ENCODE results near the gene SDE2. TPM values are rescaled to one million over a fixed set of nuclear protein-coding genes. Genes with fewer than 3 reads are reported as not detected.

Gene SDE2
- total RNA-seq, result 10 to 100 TPM; 19.8 to 20.1 TPM

DNA sequence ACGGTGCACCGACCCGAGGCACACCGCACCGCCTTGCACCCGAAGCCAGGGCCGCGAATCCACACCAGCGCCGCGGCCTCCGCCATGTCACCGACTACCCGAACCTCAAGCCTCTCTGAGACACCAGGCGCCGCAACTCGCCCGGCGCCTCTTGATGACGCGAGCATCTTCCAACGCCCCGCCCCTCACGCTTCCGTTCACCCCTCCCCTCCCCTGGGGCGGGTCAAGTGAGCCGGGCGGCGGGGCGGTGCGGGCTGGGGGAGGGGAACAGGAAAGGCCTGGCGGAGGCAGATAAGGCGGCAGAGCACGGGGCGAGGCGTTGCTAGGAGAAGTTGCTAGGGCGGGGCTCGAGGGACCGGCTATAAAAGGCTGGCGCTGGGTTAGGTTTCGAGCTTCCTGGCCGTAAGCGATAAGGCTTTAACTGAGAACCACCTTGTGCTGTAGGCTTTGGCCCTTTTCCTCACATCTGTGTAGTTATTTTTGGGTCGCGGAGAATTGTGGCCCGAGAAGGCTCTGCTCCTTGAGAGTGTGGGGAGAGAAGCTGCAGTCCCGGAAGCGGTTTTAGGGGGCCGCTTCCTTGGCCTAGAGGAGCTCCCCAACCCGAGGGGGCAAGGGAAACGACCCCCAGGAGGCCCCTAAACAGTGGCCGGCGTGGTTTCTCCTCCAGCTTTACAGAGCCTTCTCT lies at the start of gene SDE2:
Gene SDE2 (minus strand): TSS at position 117 of the 685 bp plus-strand sequence. CDS start 31 bp downstream, at position 86.
- Mint-ChIP-seq H3K4me3 (peak within 1 kb of the TSS; percentile 100), H3K4me1 (peaks cover 71% of the 10 kb centered on the region), H3K36me3 (ENCODE audit: low read depth) (peaks cover 29% of the 10 kb centered on the region), H3K27ac (peak within 1 kb of the TSS; percentile 100), H3K27me3 (no peaks in the 10 kb centered on the region), H3K9me3 (no peaks in the 10 kb centered on the region)
- ChIA-PET CTCF (interaction anchor here (0.9 to 2.2 kb wide), 11 partner anchors 9 to 408 kb away, joined by 3 to 23 read pairs (median 4); partner anchors contain the start of genes H3-3A, PARP1, PYCR2 and SRP9), POLR2A (interaction anchor here (0.7 to 9.2 kb wide), 53 partner anchors 9 to 573 kb away, joined by 3 to 219 read pairs (median 5); partner anchors contain the start of genes H3-3A, LBR, LIN9 and PARP1)
- peak; percentile 100 for DNase-seq

DNA sequence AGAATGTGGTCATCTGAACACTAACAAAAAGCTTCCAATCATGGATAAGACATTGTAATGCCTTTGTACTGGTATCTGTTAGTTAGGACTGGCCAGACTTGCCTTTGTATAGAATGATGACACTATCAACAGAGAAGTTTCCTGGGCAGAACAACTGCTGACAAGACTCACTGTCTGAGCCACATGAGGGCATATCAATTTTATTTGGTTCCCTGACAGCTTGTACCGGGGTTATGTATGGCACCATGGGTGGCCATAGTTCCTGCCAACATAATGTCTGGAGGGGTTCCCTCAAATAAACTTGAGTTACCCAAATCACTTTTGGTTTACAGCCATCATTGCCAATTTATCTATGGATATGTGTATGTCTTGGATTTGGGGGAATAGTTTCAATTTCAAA lies 49.7 kb upstream of the SDE2 start:
- Mint-ChIP-seq H3K36me3 (ENCODE audit: low read depth) (no peaks in the 10 kb centered on the region), H3K4me1 (no peaks in the 10 kb centered on the region), H3K9me3 (no peaks in the 10 kb centered on the region), H3K4me3 (no peak overlapping the region), H3K27ac (no peak overlapping the region), H3K27me3 (no peaks in the 10 kb centered on the region)
- no peak for DNase-seq
- CTCF ChIA-PET, result no interaction called here
- POLR2A ChIA-PET, result no interaction called here

DNA sequence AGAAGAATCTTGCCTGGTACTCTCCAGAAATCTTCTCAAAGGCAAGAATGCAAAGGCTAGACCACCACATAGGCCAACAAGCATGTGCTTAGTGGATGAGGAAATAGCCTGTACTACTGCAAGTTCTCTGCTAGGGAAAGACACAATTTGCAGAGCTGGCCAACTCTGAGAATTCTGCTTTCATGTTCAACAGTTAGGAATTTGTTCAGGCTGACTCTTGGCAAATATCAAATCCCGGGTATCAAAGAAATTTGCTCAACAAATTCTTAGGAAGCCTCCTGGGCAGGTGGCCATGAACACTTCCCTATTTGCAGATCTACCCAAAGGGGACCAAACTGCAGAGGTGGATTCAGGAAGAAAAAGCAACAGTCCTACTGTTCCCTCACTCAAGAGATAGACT lies 48.4 kb upstream of the SDE2 start:
- ChIA-PET CTCF (no interaction called here), POLR2A (interaction anchor here (0.8 kb wide), 1 partner anchor 48 kb away, joined by 3 read pairs; the partner anchor contains the start of gene SDE2)
- Mint-ChIP-seq H3K4me3 (no peak overlapping the region), H3K27me3 (no peaks in the 10 kb centered on the region), H3K36me3 (ENCODE audit: low read depth) (no peaks in the 10 kb centered on the region), H3K4me1 (no peaks in the 10 kb centered on the region), H3K9me3 (no peaks in the 10 kb centered on the region), H3K27ac (no peak overlapping the region)
- no peak for DNase-seq

DNA sequence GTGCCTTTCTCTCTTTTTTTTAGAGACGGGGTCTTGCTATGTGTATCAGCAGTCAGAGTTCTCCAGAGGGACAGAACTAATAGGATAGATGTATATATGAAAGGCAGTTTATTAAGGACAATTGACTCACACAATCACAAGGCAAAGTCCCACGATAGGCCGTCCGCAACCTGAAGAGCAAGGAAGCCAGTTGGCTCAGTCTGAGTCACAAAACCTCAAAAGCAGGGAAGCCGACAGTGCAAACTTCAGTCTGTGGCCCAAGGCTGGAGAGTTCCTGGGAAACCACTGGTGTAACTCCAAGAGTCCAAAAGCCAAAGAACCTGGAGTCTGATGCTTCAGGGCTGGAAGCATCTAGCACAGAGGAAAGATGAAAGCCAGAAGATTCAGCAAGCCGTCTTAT lies 47.1 kb upstream of the SDE2 start:
- ChIA-PET CTCF (no interaction called here), POLR2A (no interaction called here)
- no peaks in the 10 kb centered on the region for H3K9me3 Mint-ChIP-seq
- H3K36me3 Mint-ChIP-seq (ENCODE audit: low read depth), result no peaks in the 10 kb centered on the region
- no peak overlapping the region for H3K4me3 Mint-ChIP-seq
- DNase-seq, result no peak
- H3K4me1 Mint-ChIP-seq, result no peaks in the 10 kb centered on the region
- H3K27me3 Mint-ChIP-seq, result no peaks in the 10 kb centered on the region
- H3K27ac Mint-ChIP-seq, result no peak overlapping the region

DNA sequence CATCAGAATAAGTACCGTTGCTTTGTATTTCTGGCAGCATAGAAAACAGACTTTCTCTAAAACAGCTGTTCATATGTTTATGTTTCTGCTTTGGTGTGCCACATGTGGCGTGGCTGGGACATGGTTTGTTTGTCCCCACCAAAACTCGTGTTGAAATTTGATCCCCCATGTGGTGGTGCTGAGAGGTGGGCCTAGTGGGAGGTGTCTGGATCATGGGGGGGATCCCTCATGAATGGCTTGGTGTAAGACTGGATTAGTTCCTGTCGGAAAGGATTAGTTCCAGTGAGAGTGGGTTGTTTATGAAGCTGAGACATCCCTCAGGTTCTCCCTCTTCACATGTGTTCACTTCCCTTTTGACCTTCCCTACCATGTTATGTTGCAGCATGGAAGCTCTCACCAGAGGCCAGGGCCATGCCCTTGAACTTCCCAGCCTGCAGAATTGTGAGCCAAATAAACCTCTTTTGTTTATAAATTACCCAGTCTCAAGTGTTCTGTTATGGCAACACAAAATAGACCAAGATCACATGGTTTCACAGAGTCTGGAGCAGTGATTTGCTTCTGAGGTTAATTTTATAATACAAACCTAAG lies 45.5 kb upstream of the SDE2 start:
- CTCF ChIA-PET, result interaction anchor here (0.6 kb wide), 1 partner anchor 36 kb away, joined by 3 read pairs; no protein-coding TSS in a partner anchor
- H3K36me3 Mint-ChIP-seq (ENCODE audit: low read depth), result no peaks in the 10 kb centered on the region

DNA sequence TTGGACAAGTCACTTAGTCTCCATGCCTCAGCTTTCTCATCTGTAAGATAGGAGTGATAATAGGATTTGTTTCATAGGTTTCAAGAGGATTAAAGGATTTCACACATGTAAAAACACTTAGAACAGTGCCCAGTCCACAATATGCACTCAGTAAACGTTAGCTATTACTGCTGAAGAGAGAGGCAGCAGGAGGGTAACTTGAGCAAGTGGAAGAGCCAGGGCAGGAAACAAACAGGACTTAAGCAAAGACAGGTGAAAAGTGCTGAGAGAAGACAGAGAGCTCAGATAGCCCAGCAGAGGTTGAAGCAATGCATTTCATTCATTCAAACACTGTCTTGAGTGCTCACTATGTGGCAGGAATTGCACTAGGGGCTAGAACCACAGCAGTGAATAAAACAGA lies 42.3 kb upstream of the SDE2 start:
- no peaks in the 10 kb centered on the region for H3K27me3 Mint-ChIP-seq
- H3K27ac Mint-ChIP-seq, result no peak overlapping the region
- CTCF ChIA-PET, result no interaction called here
- no peaks in the 10 kb centered on the region for H3K36me3 Mint-ChIP-seq (ENCODE audit: low read depth)
- no peaks in the 10 kb centered on the region for H3K4me1 Mint-ChIP-seq
- no peak for DNase-seq
- no peaks in the 10 kb centered on the region for H3K9me3 Mint-ChIP-seq
- H3K4me3 Mint-ChIP-seq, result no peak overlapping the region
- POLR2A ChIA-PET, result interaction anchor here (1.1 to 1.3 kb wide), 2 partner anchors 21 to 42 kb away, joined by 4 read pairs; partner anchors contain the start of genes H3-3A and SDE2

More for the DNA sequence above, 45.5 kb upstream of the SDE2 start:
- Mint-ChIP-seq H3K9me3 (no peaks in the 10 kb centered on the region), H3K4me1 (no peaks in the 10 kb centered on the region), H3K27me3 (no peaks in the 10 kb centered on the region), H3K27ac (no peak overlapping the region), H3K4me3 (no peak overlapping the region)
- DNase-seq, result no peak
- POLR2A ChIA-PET, result interaction anchor here (1.4 kb wide), 1 partner anchor 45 kb away, joined by 4 read pairs; the partner anchor contains the start of gene SDE2

DNA sequence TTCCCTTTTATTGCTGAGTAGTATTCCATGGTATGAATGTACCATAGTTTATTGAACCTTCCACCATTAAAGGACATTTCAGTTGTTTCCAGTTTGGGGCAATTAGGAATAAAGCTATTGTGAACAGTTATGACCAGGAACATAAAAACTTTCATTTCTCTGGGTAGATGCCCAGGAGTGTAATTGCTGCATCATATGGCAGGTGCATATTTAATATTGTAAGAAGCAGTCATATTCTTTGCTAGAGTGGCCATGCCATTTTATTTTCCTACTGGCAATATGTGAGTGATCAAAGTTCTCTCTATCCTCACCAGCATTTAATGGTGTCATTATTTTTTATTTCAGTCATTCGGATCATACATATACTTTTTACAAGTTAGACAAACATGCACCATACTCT lies 39.5 kb upstream of the SDE2 start:
- DNase-seq, result no peak
- H3K36me3 Mint-ChIP-seq (ENCODE audit: low read depth), result no peaks in the 10 kb centered on the region
- POLR2A ChIA-PET, result no interaction called here
- no peak overlapping the region for H3K27ac Mint-ChIP-seq
- H3K9me3 Mint-ChIP-seq, result no peaks in the 10 kb centered on the region
- no peaks in the 10 kb centered on the region for H3K4me1 Mint-ChIP-seq
- H3K4me3 Mint-ChIP-seq, result no peak overlapping the region
- no peaks in the 10 kb centered on the region for H3K27me3 Mint-ChIP-seq
- CTCF ChIA-PET, result no interaction called here

DNA sequence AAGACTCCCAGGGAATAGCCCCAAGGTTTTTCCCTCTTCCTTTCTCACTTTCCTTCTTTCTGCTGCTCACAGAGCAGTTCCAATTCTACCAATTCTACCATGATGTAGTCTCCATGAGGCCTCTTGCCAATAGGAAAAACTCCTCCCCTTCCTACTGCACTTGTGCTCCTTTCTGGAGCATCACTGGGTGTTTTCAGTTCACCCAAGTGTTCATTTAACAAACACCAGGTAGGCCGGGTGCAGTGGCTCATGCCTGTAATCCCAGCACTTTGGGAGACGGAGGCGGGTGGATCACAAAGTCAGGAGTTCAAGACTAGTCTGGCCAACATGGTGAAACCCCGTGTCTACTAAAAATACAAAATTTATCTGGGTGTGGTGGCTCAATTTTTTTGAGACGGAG lies 36.8 kb upstream of the SDE2 start:
- ChIA-PET POLR2A (no interaction called here), CTCF (interaction anchor here (0.7 kb wide), 1 partner anchor 169 kb away, joined by 7 read pairs; no protein-coding TSS in a partner anchor)
- Mint-ChIP-seq H3K36me3 (ENCODE audit: low read depth) (no peaks in the 10 kb centered on the region), H3K27ac (no peak overlapping the region), H3K4me1 (no peaks in the 10 kb centered on the region), H3K9me3 (no peaks in the 10 kb centered on the region), H3K4me3 (no peak overlapping the region), H3K27me3 (no peaks in the 10 kb centered on the region)
- no peak for DNase-seq

DNA sequence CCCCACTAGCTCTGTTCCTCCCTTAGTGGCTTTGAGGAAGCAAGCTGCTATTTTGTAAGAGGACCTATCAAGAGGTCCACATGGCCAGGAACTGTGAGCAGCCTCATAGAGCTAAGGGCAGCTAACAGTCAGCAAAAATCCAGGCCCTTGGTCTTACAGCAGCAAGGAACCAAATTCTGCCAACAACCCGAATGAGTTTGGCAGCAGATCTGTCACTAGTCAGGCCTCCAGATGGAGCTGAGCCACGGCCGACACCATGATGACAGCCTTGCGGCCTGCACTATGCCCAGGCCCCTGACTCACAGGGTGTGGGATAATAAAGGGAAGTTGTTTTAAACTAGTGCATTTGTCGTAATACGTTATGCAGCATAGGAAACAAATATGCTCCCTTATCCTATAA lies 35.3 kb upstream of the SDE2 start:
- H3K9me3 Mint-ChIP-seq, result no peaks in the 10 kb centered on the region
- no peaks in the 10 kb centered on the region for H3K36me3 Mint-ChIP-seq (ENCODE audit: low read depth)
- H3K27me3 Mint-ChIP-seq, result no peaks in the 10 kb centered on the region
- ChIA-PET POLR2A (interaction anchor here (1.4 kb wide), 1 partner anchor 28 kb away, joined by 3 read pairs; the partner anchor contains the start of gene H3-3A), CTCF (no interaction called here)
- H3K4me3 Mint-ChIP-seq, result no peak overlapping the region
- DNase-seq, result no peak
- no peaks in the 10 kb centered on the region for H3K4me1 Mint-ChIP-seq
- H3K27ac Mint-ChIP-seq, result no peak overlapping the region

DNA sequence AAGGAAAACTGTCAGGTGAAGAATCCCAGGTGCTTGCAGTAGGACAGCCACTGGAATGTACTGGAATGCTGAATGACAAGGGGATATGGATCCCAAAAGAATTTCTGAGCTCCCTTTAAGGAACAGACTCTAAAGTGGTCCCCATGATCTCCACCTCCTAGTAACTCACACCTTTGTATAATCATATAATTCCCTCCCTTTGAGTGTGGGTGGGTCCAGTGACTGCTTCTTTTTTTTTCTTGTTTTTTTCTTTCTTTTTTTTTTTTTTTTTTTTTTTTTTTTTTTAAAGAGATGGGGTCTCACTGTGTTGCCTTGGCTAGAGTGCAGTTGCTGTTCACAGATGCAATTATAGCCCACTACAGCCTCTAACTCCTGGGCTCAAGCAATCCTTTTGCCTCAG lies 34.8 kb upstream of the SDE2 start:
- H3K9me3 Mint-ChIP-seq, result no peaks in the 10 kb centered on the region
- no peak overlapping the region for H3K4me3 Mint-ChIP-seq
- H3K4me1 Mint-ChIP-seq, result no peaks in the 10 kb centered on the region
- no peaks in the 10 kb centered on the region for H3K36me3 Mint-ChIP-seq (ENCODE audit: low read depth)
- ChIA-PET CTCF (no interaction called here), POLR2A (interaction anchor here (1.4 kb wide), 1 partner anchor 28 kb away, joined by 3 read pairs; the partner anchor contains the start of gene H3-3A)
- no peak overlapping the region for H3K27ac Mint-ChIP-seq
- no peaks in the 10 kb centered on the region for H3K27me3 Mint-ChIP-seq
- no peak for DNase-seq

DNA sequence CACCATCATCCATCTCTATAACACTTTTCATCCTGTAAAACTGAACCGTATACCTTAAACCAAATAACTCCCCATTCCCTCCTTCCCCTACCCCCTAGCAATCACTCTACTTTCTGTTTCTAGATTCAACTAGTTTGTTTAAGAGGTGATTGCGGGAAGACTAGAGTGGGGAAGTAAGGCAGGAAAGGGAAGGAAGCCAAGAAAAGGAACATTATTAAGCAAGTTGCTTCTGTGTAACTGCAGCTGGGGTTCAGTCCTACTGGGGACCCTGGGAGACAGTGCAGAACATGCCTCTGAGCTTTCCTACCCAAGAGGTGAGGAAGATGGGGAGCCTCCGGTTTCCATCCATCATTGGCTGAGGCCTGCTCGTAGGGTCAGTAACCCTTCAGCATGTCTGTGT lies 34.4 kb upstream of the SDE2 start:
- CTCF ChIA-PET, result no interaction called here
- DNase-seq, result no peak
- Mint-ChIP-seq H3K27ac (no peak overlapping the region), H3K4me3 (no peak overlapping the region), H3K27me3 (no peaks in the 10 kb centered on the region), H3K4me1 (no peaks in the 10 kb centered on the region), H3K9me3 (no peaks in the 10 kb centered on the region), H3K36me3 (ENCODE audit: low read depth) (no peaks in the 10 kb centered on the region)
- POLR2A ChIA-PET, result interaction anchor here (1.4 kb wide), 1 partner anchor 29 kb away, joined by 3 read pairs; the partner anchor contains the start of gene H3-3A

DNA sequence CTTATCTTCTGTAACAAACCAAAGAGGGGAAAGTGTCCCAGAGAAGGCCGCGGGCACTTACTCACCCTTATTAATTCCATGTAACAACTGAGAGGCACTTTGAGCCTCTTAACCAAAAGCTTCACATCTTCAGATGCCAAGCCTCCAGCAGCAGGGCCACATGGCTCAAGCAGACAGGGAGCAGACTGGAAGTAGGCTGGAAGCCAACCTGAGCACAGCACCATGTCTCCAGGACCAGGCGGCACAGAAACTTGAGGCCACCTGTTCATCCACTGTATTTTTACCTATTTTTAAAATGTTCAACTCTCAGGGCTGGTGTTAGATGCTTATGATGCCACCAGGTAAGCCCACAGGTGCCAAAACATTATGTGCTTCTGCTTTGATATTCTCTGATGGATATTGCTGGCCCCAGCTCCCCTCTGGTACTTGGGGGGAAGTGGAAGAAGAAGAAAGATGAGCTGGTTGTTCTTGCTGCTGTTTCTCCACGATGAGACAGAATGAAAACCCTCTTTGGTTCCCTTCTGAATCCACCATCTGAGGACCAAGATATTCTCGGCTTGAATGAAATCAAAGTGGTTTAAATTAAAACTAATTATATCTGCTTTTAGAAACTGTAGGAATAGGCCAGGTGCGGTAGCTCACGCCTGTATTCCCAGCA lies 30.6 kb upstream of the SDE2 start:
- no peak for DNase-seq
- ChIA-PET CTCF (no interaction called here), POLR2A (interaction anchor here (1.3 kb wide), 1 partner anchor 30 kb away, joined by 4 read pairs; the partner anchor contains the start of gene SDE2)
- no peaks in the 10 kb centered on the region for H3K36me3 Mint-ChIP-seq (ENCODE audit: low read depth)
- H3K9me3 Mint-ChIP-seq, result no peaks in the 10 kb centered on the region
- no peaks in the 10 kb centered on the region for H3K27me3 Mint-ChIP-seq
- no peak overlapping the region for H3K4me3 Mint-ChIP-seq
- H3K4me1 Mint-ChIP-seq, result peaks cover 4% of the 10 kb centered on the region
- H3K27ac Mint-ChIP-seq, result no peak overlapping the region

DNA sequence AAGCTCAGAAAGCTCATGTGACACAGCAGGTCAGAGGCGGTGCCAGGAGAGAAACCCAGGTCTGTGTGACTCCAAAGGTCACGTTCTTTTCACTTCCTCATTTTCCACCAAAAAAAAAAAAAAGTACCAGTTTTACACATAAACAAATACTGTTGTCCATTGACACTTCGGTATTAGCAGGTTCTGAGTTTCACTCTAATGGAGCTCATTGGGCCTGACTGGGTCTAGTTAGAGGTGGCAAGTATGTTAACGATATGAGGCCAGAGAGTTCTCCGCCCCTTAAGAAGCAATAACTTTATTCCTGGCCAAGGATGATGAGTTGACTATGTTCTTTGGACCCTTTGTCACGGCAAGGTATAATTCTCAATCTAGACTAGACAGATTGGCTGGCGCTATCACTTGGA lies 30.0 kb upstream of the SDE2 start:
- H3K4me3 Mint-ChIP-seq, result no peak overlapping the region
- H3K36me3 Mint-ChIP-seq (ENCODE audit: low read depth), result no peaks in the 10 kb centered on the region
- POLR2A ChIA-PET, result interaction anchor here (1.3 kb wide), 1 partner anchor 30 kb away, joined by 4 read pairs; the partner anchor contains the start of gene SDE2
- peaks cover 4% of the 10 kb centered on the region for H3K4me1 Mint-ChIP-seq
- H3K27ac Mint-ChIP-seq, result no peak overlapping the region
- CTCF ChIA-PET, result no interaction called here
- H3K27me3 Mint-ChIP-seq, result no peaks in the 10 kb centered on the region
- H3K9me3 Mint-ChIP-seq, result no peaks in the 10 kb centered on the region
- DNase-seq, result no peak

All from activated CD4-positive, alpha-beta memory T cell treated with anti-CD3 and anti-CD28 coated beads, Interleukin-2, amount 10 ng/mL, durations not matched to agents 7 days and 5 days (primary cell).